GM12891 (cell line): ENCODE measurements around the gene MTNR1A.

Experiments
- POLR2A ChIP-seq: IDR thresholded peaks from 2 replicates; pipeline ENCODE4 v1.6.1; 2011; ENCODE audit warnings: low read depth, low read length, control low read depth
- POLR2AphosphoS5 ChIP-seq: IDR thresholded peaks from 2 replicates; pipeline ENCODE4 v1.6.1; 2011; ENCODE audit warnings: low read depth, low read length, control low read depth
- TAF1 ChIP-seq: IDR thresholded peaks from 2 replicates; pipeline ENCODE4 v1.6.1; 2011; ENCODE audit warnings: low read depth, low read length, control low read depth

DNA sequence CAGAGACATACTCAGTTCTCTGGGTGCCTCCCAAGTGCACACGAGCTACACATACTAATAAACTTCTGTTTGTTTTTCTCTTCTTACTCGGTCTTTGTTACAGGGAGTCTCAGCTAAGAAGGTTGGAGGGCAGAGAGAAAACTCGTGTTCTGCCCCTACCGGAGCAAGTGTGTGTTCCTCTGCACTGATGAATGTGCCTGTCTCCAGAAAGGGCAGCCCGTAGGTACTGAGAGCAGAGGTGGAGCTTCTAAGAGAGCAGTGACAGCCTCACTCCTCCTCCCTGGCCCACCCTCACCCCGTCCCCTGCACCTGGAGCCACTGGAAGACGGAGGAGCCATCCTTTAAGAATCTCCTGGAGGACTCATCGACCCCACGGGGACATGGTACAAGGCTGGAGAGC lies 67.6 kb downstream of the MTNR1A start:
- no peak for TF ChIP-seq POLR2AphosphoS5
- no peak for TF ChIP-seq POLR2A
- no peak for TF ChIP-seq TAF1
